T-helper 22 cell (primary cell): Measurements from ENCODE around the gene SGSM2.

Experiments
- DNase-seq: peaks from one replicate; pipeline ENCODE4 v3.0.0-alpha.2; 2020; ENCODE audit warnings: low read depth

SGSM2 gene

DNA sequence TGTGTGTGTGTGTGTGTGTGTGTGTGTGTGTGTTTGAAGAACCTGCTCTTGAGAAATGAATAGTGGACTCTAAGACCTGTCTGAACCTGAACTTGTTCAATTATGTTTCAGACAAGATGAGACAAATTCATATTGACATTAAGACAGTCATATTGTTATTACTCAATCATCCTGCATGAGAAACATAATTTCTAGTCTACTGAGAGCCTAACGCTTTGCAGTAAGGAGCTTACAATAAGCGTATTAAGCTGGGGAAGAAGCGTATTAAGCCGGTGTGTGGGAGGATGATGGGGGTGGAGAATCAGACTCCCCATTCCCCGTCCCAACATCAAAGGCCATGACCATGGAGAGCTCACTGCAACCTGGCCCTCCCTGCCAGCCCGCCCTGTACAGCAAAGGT, 86.0 kb downstream of the SGSM2 start:
- no peak for DNase-seq

DNA sequence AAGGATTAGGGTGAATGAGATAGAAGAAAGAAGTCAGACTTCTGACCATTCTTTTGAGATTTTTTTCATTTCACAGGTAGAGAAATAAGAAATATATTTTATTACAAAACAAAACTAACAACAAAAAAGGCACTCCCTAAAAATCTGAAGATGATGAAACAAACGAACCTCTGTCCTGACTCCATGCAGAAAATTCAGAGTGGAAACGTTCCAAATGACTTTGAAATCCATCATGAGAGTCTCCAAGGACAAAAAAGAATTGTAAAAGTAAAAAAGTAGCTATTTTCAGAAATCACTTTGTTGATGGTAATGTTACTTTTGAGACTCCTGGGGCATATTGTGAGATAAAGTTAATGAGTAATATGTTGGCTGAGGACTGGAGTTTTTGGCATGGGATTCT, 89.9 kb downstream of the SGSM2 start:
- DNase-seq, result no peak

DNA sequence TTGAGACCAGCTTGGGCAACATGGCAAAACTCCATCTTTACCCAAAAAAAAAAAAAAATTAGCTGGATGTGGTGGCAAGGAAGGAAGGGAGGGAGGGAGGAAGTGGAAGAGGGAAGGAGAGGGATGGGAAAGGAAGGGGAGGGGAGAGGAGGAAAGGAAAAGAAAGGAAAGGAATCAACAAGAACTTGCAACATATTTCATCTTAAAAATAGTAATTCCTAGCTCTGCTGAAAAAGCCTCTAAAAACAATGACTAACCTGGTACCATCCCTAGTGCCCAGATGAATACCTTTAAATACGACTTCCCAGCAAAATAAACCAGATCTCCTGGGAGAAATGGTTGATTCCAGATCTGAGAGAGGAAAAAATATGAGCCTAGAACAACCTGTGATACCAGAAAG, 90.6 kb downstream of the SGSM2 start:
- no peak for DNase-seq
